Anterior cingulate cortex (tissue), 58 donors: Measurements from ENCODE around the gene RCSD1.

Experiments
- DNase-seq, 58 donors: peaks; one replicate each; lab custom pipeline; 2025; lab: John Stamatoyannopoulos, UW

Gene RCSD1

GRCh38 chr1:167617153-167618147, 12.6 kb upstream of the RCSD1 start:
- peak in 4 of 58 donors; percentile 13 to 51 (median 32) for DNase-seq

- no peak for DNase-seq
Observed at GRCh38 chr1:167618366-167618765, 11.7 kb upstream of the RCSD1 start.

- no peak for DNase-seq
Observed at GRCh38 chr1:167618789-167619188, 11.2 kb upstream of the RCSD1 start.

GRCh38 chr1:167620002-167620401, 10.0 kb upstream of the RCSD1 start:
- DNase-seq: no peak

GRCh38 chr1:167621780-167622313, 8.2 kb upstream of the RCSD1 start:
- no peak for DNase-seq

GRCh38 chr1:167623951-167624350, 6.1 kb upstream of the RCSD1 start:
- DNase-seq: no peak

GRCh38 chr1:167625040-167625823, 4.8 kb upstream of the RCSD1 start:
- DNase-seq: no peak

- DNase-seq: peak in 2 of 58 donors; percentile 12 to 13
Observed at GRCh38 chr1:167627615-167627864, 2.5 kb upstream of the RCSD1 start.

- DNase-seq: no peak
Observed at GRCh38 chr1:167627865-167628641, 2.0 kb upstream of the RCSD1 start.

- no peak for DNase-seq
Observed at GRCh38 chr1:167628741-167629515, 1.1 kb upstream of the RCSD1 start.

GRCh38 chr1:167630568-167631385, 745 bp downstream of the RCSD1 start:
- peak in 8 of 58 donors; percentile 7 to 19 (median 14) for DNase-seq

- no peak for DNase-seq
Observed at GRCh38 chr1:167631386-167631935, 1.4 kb downstream of the RCSD1 start.

GRCh38 chr1:167631936-167632614, 2.0 kb downstream of the RCSD1 start:
- peak in 3 of 58 donors; percentile 14 to 23 (median 15) for DNase-seq

- no peak for DNase-seq
Observed at GRCh38 chr1:167633258-167633944, 3.4 kb downstream of the RCSD1 start.

- no peak for DNase-seq
Observed at GRCh38 chr1:167634435-167634834, 4.4 kb downstream of the RCSD1 start.

- DNase-seq: peak in 15 of 58 donors; percentile 8 to 53 (median 29)
Observed at GRCh38 chr1:167635156-167635648, 5.2 kb downstream of the RCSD1 start.

- no peak for DNase-seq
Observed at GRCh38 chr1:167635941-167636340, 5.9 kb downstream of the RCSD1 start.
